GM18873 (cell line): ENCODE data around the gene COPE.
"Not testable (repeated sequence)": the region's sequence is repeated elsewhere in the genome, so short reads cannot be mapped to it uniquely, and the experiment has no call there.

Experiments
- ATAC-seq: cut with Tn5 transposase; IDR thresholded peaks from one replicate; pipeline ENCODE4 v1.9.1; 2021; ENCODE audit warnings: mild to moderate bottlenecking, moderate library complexity, moderate number of reproducible peaks; ENCODE audit not compliant: unreplicated experiment, low FRiP score

Gene COPE

GRCh38 chr19:18910801-18911436 lies 8.3 kb downstream of the COPE start:
- no peak for ATAC-seq

GRCh38 chr19:18910010-18910409 lies 9.2 kb downstream of the COPE start:
- no peak for ATAC-seq

GRCh38 chr19:18908917-18909619 lies 10.1 kb downstream of the COPE start:
- no peak for ATAC-seq

- no peak for ATAC-seq
Observed at GRCh38 chr19:18906605-18907519, 12.3 kb downstream of the COPE start.

GRCh38 chr19:18905513-18906236 lies 13.5 kb downstream of the COPE start:
- ATAC-seq: no peak

- no peak for ATAC-seq
Observed at GRCh38 chr19:18905058-18905456, 14.1 kb downstream of the COPE start.

- ATAC-seq: no peak
Observed at GRCh38 chr19:18904334-18905057, 14.7 kb downstream of the COPE start.

- no peak for ATAC-seq
Observed at GRCh38 chr19:18903156-18904037, 15.8 kb downstream of the COPE start.

- not testable (repeated sequence) for ATAC-seq
Observed at GRCh38 chr19:18902519-18902918, 16.7 kb downstream of the COPE start.

GRCh38 chr19:18901491-18901890 lies 17.7 kb downstream of the COPE start:
- ATAC-seq: no peak

GRCh38 chr19:18900700-18901481 lies 18.3 kb downstream of the COPE start:
- no peak for ATAC-seq

- no peak for ATAC-seq
Observed at GRCh38 chr19:18899624-18900560, 19.3 kb downstream of the COPE start.

GRCh38 chr19:18898607-18899408 lies 20.4 kb downstream of the COPE start:
- no peak for ATAC-seq

- no peak for ATAC-seq
Observed at GRCh38 chr19:18898081-18898606, 21.0 kb downstream of the COPE start.

- no peak for ATAC-seq
Observed at GRCh38 chr19:18897094-18898029, 21.8 kb downstream of the COPE start.
